ENCODE measurements around the gene RAB44.

The RAB44 gene

DNA sequence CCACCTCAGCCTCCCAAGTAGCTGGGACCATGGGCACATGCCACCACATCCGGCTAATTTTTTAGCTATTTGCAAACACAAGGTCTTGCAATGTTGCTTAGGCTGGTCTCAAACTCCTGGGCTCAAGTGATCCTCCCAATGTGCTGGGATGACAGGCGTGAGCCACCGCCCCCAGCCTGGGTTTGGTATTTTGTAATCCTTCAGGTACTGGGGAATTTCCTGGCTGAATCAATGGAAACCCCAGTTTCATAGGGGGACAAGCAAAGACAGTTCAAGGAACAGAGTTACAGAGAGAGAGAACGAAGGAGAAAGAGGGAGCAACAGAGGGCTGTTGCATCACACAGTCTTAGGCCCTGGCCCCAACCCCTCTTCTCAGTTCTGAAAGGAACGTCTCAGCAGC, 35.7 kb downstream of the RAB44 start:
- no peak for TF ChIP-seq ZNF274 (IDR thresholded peaks at IDR 0.05; ENCODE audit: low read depth, low read length)
- no peak overlapping the region for H3K4me3 ChIP-seq (ENCODE audit: low read length)

DNA sequence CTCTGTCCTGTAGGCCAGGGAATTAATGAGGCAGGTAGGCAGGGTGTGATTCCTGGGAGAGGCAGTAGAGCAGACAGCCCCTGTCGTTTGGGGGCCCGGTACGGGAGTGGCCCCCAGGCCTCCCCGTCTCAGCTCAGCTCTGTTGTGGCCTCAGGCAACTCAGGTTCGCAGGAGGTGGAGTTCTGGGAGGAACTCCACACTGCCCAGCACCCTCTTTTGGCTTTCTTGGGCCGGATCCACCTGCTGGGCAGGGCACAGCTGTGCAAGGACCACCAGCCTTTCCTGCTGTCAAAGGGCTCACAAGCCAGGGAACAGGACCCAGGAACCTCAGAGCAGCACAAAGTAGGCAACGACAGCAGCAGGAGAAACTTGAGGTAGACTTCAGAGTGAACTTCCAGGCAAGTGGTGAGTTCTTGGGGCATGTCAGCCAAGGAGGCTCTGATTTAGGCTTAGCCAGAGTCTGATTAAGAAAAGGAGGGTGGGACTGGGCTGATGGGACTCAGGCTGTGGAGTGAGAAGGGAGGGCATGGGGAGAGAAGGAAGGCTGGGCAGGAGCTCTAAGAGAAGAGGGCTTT, 36.9 kb downstream of the RAB44 start:
- no peak overlapping the region for H3K4me3 ChIP-seq (ENCODE audit: low read length)
- TF ChIP-seq ZNF274 (IDR thresholded peaks at IDR 0.05; ENCODE audit: low read depth, low read length) = no peak

DNA sequence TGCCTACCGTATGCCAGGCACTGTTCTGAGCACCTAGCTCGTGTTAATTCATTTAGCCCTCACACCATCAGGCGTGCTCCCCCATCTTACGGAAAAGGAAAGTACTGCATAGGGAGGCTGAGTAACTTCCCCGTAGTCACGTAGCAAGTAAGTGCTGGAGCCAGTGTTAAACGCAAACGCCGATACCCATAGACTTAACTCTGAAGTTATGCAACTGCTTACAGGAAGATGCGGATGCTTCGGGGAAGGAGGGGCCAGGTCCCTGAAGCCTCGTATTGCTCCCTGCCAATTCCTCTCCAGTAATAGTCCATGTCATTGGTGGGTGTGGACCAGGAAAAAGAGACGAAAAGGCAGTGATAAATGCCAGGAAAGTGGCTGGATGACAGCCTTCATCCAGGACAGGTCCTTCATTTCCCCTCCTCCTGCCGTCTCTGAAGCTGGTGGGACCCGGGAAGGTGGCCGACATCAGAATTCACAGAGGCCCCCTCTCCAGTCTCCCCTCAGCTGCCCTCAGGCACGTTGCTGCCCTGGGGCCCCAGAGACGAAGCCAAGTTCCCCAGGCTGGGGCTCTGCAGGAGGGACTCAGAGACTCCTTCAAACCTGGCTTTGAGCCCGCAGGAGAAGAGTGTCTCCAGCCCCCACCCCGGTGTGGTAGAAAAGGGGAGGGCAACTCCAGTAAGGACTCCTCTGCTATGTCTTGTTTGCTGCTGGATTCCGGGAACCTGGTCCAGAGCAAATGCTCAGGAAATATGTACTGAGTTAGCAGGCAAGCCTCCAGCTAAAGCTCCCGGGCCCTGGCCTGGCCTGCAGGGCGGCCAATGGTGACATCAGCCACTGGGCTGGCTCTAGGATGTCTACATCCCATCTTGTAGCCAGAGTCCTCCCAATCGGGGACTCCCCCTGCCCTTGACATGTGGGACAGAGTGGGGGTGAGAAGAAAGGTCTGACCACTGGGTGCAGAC, 37.8 kb downstream of the RAB44 start:
- TF ChIP-seq ZNF274 (IDR thresholded peaks at IDR 0.05; ENCODE audit: low read depth, low read length) = no peak
- H3K4me3 ChIP-seq (ENCODE audit: low read length) = no peak overlapping the region

- no peak for TF ChIP-seq ZNF274 (IDR thresholded peaks at IDR 0.05; ENCODE audit: low read depth, low read length)
- H3K4me3 ChIP-seq (ENCODE audit: low read length) = no peak overlapping the region
Measured at GRCh38 chr6:36737043-36737785, 39.6 kb downstream of the RAB44 start.

GRCh38 chr6:36738108-36738507, 40.5 kb downstream of the RAB44 start:
- no peak overlapping the region for H3K4me3 ChIP-seq (ENCODE audit: low read length)
- no peak for TF ChIP-seq ZNF274 (IDR thresholded peaks at IDR 0.05; ENCODE audit: low read depth, low read length)

GRCh38 chr6:36739947-36740817, 42.6 kb downstream of the RAB44 start:
- H3K4me3 ChIP-seq (ENCODE audit: low read length) = no peak overlapping the region
- no peak for TF ChIP-seq ZNF274 (IDR thresholded peaks at IDR 0.05; ENCODE audit: low read depth, low read length)

GRCh38 chr6:36740818-36741179, 43.2 kb downstream of the RAB44 start:
- H3K4me3 ChIP-seq (ENCODE audit: low read length) = no peak overlapping the region
- no peak for TF ChIP-seq ZNF274 (IDR thresholded peaks at IDR 0.05; ENCODE audit: low read depth, low read length)

DNA sequence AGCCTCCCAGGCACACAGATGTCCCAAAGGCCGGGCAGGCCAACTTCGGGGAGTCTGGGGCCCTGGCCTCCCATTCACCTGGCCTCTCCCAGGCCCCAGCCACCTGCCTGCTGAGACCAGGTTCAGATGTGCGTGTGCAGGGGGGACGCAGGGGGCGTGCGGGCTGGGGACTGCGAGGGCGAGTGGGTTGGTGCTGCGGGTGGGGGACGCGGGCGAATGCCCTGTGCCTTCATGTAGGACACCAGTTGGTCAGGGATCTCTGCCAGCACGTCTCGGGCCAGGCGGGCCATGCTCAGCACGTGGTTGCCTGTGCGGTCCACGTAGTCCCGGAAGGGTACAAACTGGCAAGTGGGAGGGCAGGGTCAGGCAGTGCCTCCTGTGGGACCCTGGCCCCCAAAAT, 44.5 kb downstream of the RAB44 start:
- TF ChIP-seq ZNF274 (IDR thresholded peaks at IDR 0.05; ENCODE audit: low read depth, low read length) = no peak
- H3K4me3 ChIP-seq (ENCODE audit: low read length) = no peak overlapping the region

GRCh38 chr6:36743032-36743431, 45.4 kb downstream of the RAB44 start:
- H3K4me3 ChIP-seq (ENCODE audit: low read length) = no peak overlapping the region
- no peak for TF ChIP-seq ZNF274 (IDR thresholded peaks at IDR 0.05; ENCODE audit: low read depth, low read length)

- TF ChIP-seq ZNF274 (IDR thresholded peaks at IDR 0.05; ENCODE audit: low read depth, low read length) = no peak
- H3K4me3 ChIP-seq (ENCODE audit: low read length) = no peak overlapping the region
Measured at GRCh38 chr6:36743538-36744303, 46.1 kb downstream of the RAB44 start.

GRCh38 chr6:36744304-36744673, 46.7 kb downstream of the RAB44 start:
- TF ChIP-seq ZNF274 (IDR thresholded peaks at IDR 0.05; ENCODE audit: low read depth, low read length) = no peak

GRCh38 chr6:36745283-36745682, 47.7 kb downstream of the RAB44 start:
- no peak for TF ChIP-seq ZNF274 (IDR thresholded peaks at IDR 0.05; ENCODE audit: low read depth, low read length)
- no peak overlapping the region for H3K4me3 ChIP-seq (ENCODE audit: low read length)

More at GRCh38 chr6:36744304-36744673, 46.7 kb downstream of the RAB44 start:
- no peak overlapping the region for H3K4me3 ChIP-seq (ENCODE audit: low read length)

DNA sequence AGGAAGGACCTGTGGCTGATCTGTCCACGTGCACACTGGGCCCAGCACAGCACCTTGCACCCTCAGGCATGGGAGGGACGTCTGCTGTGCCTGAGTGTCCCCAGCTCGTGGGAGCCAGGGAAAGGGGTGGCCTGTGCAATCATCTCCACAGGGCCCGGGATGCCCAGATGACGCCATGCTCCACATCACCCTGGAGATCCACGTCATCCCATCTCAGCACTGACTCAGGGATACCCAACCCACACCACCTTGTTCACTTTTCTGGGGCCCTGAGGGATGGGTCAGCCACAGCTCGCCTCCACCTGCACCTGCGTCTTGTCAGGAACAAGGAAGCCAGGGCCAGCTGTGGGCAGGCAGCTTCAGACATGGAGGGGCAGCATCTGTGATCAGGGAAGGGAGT, 48.2 kb downstream of the RAB44 start:
- H3K4me3 ChIP-seq (ENCODE audit: low read length) = no peak overlapping the region
- TF ChIP-seq ZNF274 (IDR thresholded peaks at IDR 0.05; ENCODE audit: low read depth, low read length) = no peak
